NT2/D1 (cell line): Measurements from ENCODE around the gene TEX14.

Experiments
- SUZ12 ChIP-seq: IDR thresholded peaks from 2 replicates; pipeline ENCODE4 v1.6.1; 2011; ENCODE audit not compliant: insufficient read length, insufficient read depth; ENCODE audit errors: extremely low read depth
- ZNF274 ChIP-seq: IDR thresholded peaks from 2 replicates; pipeline ENCODE4 v1.6.1; 2011; ENCODE audit warnings: mild to moderate bottlenecking, low read depth, low read length

- no peak for TF ChIP-seq ZNF274
- no peak for TF ChIP-seq SUZ12
Observed at GRCh38 chr17:58525239-58525638, 166.6 kb downstream of the TEX14 start.
